ENCODE results near the gene QPCT.
"Not testable (repeated sequence)": the region's sequence is repeated elsewhere in the genome, so short reads cannot be mapped to it uniquely, and the experiment has no call there.

The QPCT gene

GRCh38 chr2:37358466-37358865 is 14.0 kb downstream of the QPCT start:
- no peak for DNase-seq (ENCODE audit: low read depth in 2 of 2)

GRCh38 chr2:37361216-37361815 is 16.9 kb downstream of the QPCT start:
- DNase-seq (ENCODE audit: low read depth in 2 of 2), result no peak

GRCh38 chr2:37361994-37362698 is 17.7 kb downstream of the QPCT start:
- DNase-seq (ENCODE audit: low read depth in 2 of 2), result no peak

GRCh38 chr2:37364351-37364750 is 19.9 kb downstream of the QPCT start:
- DNase-seq (ENCODE audit: low read depth in 2 of 2), result no peak

GRCh38 chr2:37365669-37366068 is 21.2 kb downstream of the QPCT start:
- DNase-seq (ENCODE audit: low read depth in 2 of 2), result no peak

- no peak for DNase-seq (ENCODE audit: low read depth in 2 of 2)
Measured at GRCh38 chr2:37366773-37367172, 22.3 kb downstream of the QPCT start.

- no peak for DNase-seq (ENCODE audit: low read depth in 2 of 2)
Measured at GRCh38 chr2:37367310-37367709, 22.9 kb downstream of the QPCT start.

- no peak for DNase-seq (ENCODE audit: low read depth in 2 of 2)
Measured at GRCh38 chr2:37367984-37368383, 23.6 kb downstream of the QPCT start.

GRCh38 chr2:37370666-37371065 is 26.2 kb downstream of the QPCT start:
- no peak for DNase-seq (ENCODE audit: low read depth in 2 of 2)

- no peak for DNase-seq (ENCODE audit: low read depth in 2 of 2)
Measured at GRCh38 chr2:37372000-37372399, 27.6 kb downstream of the QPCT start.

GRCh38 chr2:37375741-37376288 is 31.4 kb downstream of the QPCT start:
- no peak for DNase-seq (ENCODE audit: low read depth in 2 of 2)

- no peak for DNase-seq (ENCODE audit: low read depth in 2 of 2)
Measured at GRCh38 chr2:37376421-37377186, 32.2 kb downstream of the QPCT start.

GRCh38 chr2:37377187-37377532 is 32.7 kb downstream of the QPCT start:
- DNase-seq (ENCODE audit: low read depth in 2 of 2), result no peak

GRCh38 chr2:37378411-37378810 is 34.0 kb downstream of the QPCT start:
- no peak for DNase-seq (ENCODE audit: low read depth in 2 of 2)

GRCh38 chr2:37379881-37380296 is 35.5 kb downstream of the QPCT start:
- no peak for DNase-seq (ENCODE audit: low read depth in 2 of 2)

- not testable (repeated sequence) for DNase-seq (ENCODE audit: low read depth in 2 of 2)
Measured at GRCh38 chr2:37380787-37381186, 36.4 kb downstream of the QPCT start.

- not testable (repeated sequence) for DNase-seq (ENCODE audit: low read depth in 2 of 2)
Measured at GRCh38 chr2:37384261-37384660, 39.8 kb downstream of the QPCT start.

GRCh38 chr2:37387148-37387835 is 42.9 kb downstream of the QPCT start:
- no peak for DNase-seq (ENCODE audit: low read depth in 2 of 2)

- no peak for DNase-seq (ENCODE audit: low read depth in 2 of 2)
Measured at GRCh38 chr2:37388074-37388473, 43.6 kb downstream of the QPCT start.

GRCh38 chr2:37389395-37389794 is 45.0 kb downstream of the QPCT start:
- no peak for DNase-seq (ENCODE audit: low read depth in 2 of 2)

GRCh38 chr2:37389989-37390765 is 45.7 kb downstream of the QPCT start:
- DNase-seq (ENCODE audit: low read depth in 2 of 2), result peak; percentile 16
